ENCODE results near the gene PET117. TPM values are rescaled to one million over a fixed set of nuclear protein-coding genes. Genes with fewer than 3 reads are reported as not detected.

The PET117 gene
- total RNA-seq, 1 donor from 2014 or later: 11.8 TPM

DNA sequence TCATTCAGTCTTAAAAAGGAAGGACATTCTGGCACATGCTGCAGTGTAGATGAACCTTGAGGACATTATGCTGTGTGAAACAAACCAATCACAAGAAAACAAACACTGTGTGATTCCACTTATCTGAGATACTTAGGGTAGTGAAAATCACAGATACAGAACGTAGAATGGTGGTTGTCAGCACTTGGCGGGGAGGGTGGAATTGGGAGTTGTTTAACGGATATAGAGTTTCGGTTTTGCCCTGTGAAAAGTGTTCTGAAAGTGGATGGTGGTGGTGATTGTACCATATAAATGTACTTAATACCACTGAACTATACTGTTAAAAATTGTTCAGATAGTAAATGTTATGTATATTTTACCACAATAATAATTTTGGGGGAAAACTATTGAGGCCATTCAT, 18.4 kb downstream of the PET117 start:
- no peak for DNase-seq (ENCODE audit: extremely low spot score, unreplicated experiment)
- TF ChIP-seq, protein P1, sequence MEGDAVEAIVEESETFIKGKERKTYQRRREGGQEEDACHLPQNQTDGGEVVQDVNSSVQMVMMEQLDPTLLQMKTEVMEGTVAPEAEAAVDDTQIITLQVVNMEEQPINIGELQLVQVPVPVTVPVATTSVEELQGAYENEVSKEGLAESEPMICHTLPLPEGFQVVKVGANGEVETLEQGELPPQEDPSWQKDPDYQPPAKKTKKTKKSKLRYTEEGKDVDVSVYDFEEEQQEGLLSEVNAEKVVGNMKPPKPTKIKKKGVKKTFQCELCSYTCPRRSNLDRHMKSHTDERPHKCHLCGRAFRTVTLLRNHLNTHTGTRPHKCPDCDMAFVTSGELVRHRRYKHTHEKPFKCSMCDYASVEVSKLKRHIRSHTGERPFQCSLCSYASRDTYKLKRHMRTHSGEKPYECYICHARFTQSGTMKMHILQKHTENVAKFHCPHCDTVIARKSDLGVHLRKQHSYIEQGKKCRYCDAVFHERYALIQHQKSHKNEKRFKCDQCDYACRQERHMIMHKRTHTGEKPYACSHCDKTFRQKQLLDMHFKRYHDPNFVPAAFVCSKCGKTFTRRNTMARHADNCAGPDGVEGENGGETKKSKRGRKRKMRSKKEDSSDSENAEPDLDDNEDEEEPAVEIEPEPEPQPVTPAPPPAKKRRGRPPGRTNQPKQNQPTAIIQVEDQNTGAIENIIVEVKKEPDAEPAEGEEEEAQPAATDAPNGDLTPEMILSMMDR (IDR thresholded peaks at IDR 0.05): no peak
- Mint-ChIP-seq H3K4me1 (ENCODE audit: unreplicated experiment) (no peaks in the 10 kb centered on the region), H3K4me3 (ENCODE audit: unreplicated experiment) (no peak overlapping the region), H3K9me3 (ENCODE audit: unreplicated experiment) (no peaks in the 10 kb centered on the region), H3K36me3 (ENCODE audit: unreplicated experiment) (peaks cover 29% of the 10 kb centered on the region), H3K27ac (ENCODE audit: unreplicated experiment) (no peak overlapping the region), H3K27me3 (ENCODE audit: unreplicated experiment) (no peaks in the 10 kb centered on the region)

DNA sequence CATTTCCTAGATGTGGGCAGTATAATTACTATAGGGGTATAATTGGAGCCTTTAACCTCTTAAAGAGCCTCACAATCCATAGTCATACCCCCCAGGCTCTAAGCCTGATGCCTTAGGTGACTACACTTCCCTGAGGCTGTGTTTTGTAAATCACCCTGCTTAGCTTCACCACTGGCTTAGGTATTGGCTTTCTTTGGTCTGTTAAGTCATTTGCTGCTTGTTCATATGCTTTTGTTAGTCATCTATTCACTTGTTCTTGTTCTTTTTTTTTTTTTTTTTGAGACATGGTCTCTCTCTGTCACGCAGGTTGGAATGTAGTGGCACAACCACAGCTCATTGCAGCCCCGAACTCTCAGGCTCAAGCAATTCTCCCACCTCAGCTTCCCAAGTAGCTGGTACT, 26.7 kb downstream of the PET117 start:
- Mint-ChIP-seq H3K36me3 (ENCODE audit: unreplicated experiment) (peaks cover 34% of the 10 kb centered on the region), H3K4me3 (ENCODE audit: unreplicated experiment) (no peak overlapping the region), H3K4me1 (ENCODE audit: unreplicated experiment) (no peaks in the 10 kb centered on the region), H3K27me3 (ENCODE audit: unreplicated experiment) (no peaks in the 10 kb centered on the region), H3K27ac (ENCODE audit: unreplicated experiment) (no peak overlapping the region), H3K9me3 (ENCODE audit: unreplicated experiment) (no peaks in the 10 kb centered on the region)
- TF ChIP-seq, protein P1 (IDR thresholded peaks at IDR 0.05): no peak
- no peak for DNase-seq (ENCODE audit: extremely low spot score, unreplicated experiment)

DNA sequence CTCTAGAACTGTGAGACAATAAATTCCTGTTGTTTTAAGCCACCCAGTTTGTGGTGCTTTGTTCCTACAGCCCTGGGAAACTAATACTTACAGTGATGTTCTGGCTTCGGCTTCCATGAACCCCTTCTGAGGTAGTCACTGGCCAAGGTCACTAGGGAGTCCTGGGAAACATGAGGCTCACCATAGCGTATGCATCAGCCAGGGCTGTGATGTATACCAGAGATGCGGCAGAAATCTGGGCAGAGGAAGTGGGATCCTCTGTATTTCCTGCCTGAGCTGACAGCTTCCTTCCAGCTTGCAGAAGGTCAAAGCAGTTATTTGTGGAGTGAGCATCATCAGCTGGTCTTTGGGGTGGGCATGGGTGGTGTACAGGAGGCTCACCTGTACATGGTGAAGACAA, 27.9 kb downstream of the PET117 start:
- Mint-ChIP-seq H3K9me3 (ENCODE audit: unreplicated experiment) (no peaks in the 10 kb centered on the region), H3K27ac (ENCODE audit: unreplicated experiment) (peak overlapping the region; percentile 8), H3K4me1 (ENCODE audit: unreplicated experiment) (no peaks in the 10 kb centered on the region), H3K36me3 (ENCODE audit: unreplicated experiment) (peaks cover 36% of the 10 kb centered on the region), H3K4me3 (ENCODE audit: unreplicated experiment) (no peak overlapping the region), H3K27me3 (ENCODE audit: unreplicated experiment) (no peaks in the 10 kb centered on the region)
- TF ChIP-seq, protein P1 (IDR thresholded peaks at IDR 0.05): no peak
- DNase-seq (ENCODE audit: extremely low spot score, unreplicated experiment): no peak

DNA sequence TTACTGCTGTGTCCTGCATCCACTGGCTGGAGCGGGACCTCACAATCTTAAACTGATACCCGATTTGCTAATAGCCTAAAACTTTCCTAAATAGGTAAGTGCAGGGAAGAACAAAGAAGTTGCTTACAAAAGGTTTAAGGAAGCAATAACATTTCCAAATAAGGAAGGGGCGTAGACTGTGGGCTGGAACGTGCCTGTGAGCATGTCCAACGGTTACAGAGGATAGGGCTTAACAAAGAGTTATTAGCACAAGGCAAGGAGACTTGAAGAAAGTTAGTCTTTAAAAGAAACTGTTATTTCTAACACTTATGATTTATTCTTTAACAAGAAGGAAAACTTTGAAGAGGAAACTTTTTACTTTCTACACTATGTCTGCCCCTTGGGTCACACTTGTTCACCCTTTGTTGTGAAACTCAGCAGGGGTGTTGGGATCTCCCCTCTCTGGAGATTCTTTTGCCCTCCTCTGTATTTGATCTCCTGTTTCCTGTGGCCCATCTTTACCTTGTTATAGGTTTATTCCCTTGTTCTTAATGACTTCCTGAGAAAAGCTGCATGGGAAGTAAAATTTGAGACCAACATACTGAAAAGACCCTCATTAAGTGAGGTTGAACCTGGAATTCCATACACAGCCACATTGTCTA, 28.7 kb downstream of the PET117 start:
- DNase-seq (ENCODE audit: extremely low spot score, unreplicated experiment): no peak
- H3K9me3 Mint-ChIP-seq (ENCODE audit: unreplicated experiment): no peaks in the 10 kb centered on the region
- no peak overlapping the region for H3K4me3 Mint-ChIP-seq (ENCODE audit: unreplicated experiment)
- H3K4me1 Mint-ChIP-seq (ENCODE audit: unreplicated experiment): no peaks in the 10 kb centered on the region
- H3K27me3 Mint-ChIP-seq (ENCODE audit: unreplicated experiment): no peaks in the 10 kb centered on the region
- peaks cover 41% of the 10 kb centered on the region for H3K36me3 Mint-ChIP-seq (ENCODE audit: unreplicated experiment)
- TF ChIP-seq, protein P1 (IDR thresholded peaks at IDR 0.05): no peak
- H3K27ac Mint-ChIP-seq (ENCODE audit: unreplicated experiment): no peak overlapping the region

DNA sequence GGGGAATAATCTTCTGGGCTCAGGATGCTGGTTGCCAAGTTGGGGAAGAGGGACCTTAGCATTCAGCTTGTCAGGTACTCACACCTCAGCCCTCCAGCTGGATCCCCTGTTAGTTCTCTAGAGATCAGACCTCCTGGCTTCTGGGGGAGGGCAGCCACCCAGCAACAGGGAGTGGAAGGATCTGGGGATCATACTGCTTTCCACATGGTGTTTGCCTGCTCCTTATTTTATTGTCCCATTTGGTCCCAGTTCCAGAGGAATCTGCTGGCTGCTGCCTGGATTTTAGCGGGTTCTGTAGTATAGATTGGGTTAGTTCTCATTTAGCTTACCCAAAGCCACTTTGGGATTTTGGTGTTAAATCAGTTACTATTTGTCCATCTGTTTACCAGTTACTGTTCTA, 29.3 kb downstream of the PET117 start:
- TF ChIP-seq, protein P1 (IDR thresholded peaks at IDR 0.05): no peak
- no peak for DNase-seq (ENCODE audit: extremely low spot score, unreplicated experiment)
- Mint-ChIP-seq H3K4me1 (ENCODE audit: unreplicated experiment) (no peaks in the 10 kb centered on the region), H3K27ac (ENCODE audit: unreplicated experiment) (no peak overlapping the region), H3K4me3 (ENCODE audit: unreplicated experiment) (no peak overlapping the region), H3K36me3 (ENCODE audit: unreplicated experiment) (peaks cover 36% of the 10 kb centered on the region), H3K27me3 (ENCODE audit: unreplicated experiment) (no peaks in the 10 kb centered on the region), H3K9me3 (ENCODE audit: unreplicated experiment) (no peaks in the 10 kb centered on the region)
